NCI-H1105 treated with DMSO at 0.1 percent for 48 hours (cell line): ENCODE measurements around the gene IMMP1L.

Experiments
- DNase-seq: peaks from one replicate; lab custom pipeline; 2025; lab: John Stamatoyannopoulos, UW

Gene IMMP1L

DNA sequence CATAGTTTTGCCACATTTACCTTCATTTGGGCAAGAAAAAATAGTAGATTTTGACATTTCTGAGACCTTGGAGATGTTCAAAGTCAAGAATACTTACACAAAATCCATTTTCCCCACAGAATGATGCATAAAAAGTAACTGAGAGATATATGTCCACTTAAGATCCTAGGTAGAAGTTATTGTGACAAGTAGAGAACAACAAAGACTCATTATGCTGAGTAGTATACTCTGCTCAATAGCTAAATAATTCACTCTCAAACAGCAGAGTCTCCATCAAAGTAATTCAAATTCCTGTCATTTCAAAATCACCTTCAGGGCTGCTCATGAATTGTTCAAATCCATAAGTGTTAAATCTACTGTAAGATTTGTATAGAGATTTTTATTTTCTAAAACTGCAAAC lies 35.3 kb downstream of the IMMP1L start:
- no peak for DNase-seq

GRCh38 chr11:31464436-31464835 lies 45.0 kb downstream of the IMMP1L start:
- DNase-seq: no peak

DNA sequence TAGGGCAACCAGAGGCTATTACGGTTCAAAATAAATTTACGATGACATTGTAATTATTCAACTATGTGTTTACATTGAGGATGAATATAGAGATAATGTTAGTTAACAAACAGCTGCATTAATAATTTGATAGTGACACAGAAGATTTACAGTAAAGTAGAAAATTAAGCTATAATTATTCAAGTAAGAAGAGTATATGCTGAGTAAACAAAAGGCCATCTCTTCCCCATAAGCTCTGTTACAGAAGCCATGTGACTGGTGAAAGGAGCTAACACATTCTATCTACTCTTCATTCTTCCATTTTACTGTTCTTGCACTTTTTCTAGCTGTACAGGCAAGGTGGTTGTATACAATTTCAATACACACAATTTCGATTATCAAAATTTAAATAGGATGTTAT lies 54.2 kb downstream of the IMMP1L start:
- DNase-seq: no peak

DNA sequence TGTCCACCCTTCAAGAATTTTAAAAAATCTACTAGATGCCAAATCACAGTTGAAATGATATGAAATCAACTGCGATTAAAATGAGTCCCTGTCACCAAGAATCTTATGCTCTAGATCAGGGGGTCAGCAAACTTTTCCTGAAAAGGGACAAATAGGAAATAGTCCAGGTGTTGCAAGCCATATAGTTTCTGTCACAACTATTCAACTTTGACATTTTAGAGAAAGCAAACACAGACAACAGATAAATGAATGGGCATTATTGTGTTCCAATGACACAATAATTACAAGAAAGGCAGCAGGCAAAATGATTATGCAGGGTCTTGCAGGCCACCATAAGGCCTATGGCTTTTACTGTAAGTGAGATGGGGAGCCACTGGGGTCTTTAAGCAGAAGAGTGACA lies 58.6 kb downstream of the IMMP1L start:
- DNase-seq: no peak

- no peak for DNase-seq
Measured at GRCh38 chr11:31449040-31449439, 60.4 kb downstream of the IMMP1L start.

GRCh38 chr11:31445621-31446020 lies 63.8 kb downstream of the IMMP1L start:
- no peak for DNase-seq

DNA sequence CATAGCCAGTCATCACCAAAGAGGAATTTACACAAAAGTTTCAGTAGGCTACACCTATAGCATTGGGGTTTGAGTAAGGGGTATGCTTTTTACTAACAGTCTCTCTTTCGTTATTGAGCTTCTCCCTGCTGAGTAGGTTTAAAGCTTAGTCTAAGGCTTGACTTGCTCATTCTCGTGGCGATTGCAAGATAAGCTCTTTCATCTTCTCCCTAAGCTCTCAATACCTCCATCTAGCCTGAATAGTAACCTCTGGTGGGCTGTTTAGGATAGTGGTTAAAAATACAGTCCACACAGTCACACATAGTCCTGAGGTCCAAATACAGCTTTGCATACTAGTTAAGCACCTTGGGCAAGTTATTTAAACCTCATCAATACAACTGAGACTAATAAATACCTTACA lies 65.6 kb downstream of the IMMP1L start:
- no peak for DNase-seq

GRCh38 chr11:31442086-31442485 lies 67.3 kb downstream of the IMMP1L start:
- peak; percentile 87 for DNase-seq

DNA sequence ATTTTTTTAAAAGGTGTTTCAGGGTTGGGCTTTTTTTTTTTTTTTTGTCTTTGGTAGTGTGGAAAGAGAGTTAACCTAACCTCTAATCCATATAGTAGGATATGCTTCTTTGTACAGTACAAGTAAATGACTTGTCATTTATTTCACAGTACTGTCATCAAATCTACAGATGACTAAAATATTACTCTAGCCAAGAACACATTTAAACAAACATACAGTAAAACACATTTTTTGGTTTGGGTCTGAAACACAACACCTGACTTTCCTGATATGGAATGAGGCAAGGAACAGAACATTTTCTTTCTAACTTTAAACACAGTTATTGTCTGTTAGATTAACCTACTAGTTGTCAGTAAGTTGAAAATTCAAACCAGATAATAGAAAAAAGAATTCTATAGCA lies 68.1 kb downstream of the IMMP1L start:
- DNase-seq: no peak

GRCh38 chr11:31437742-31438435 lies 71.5 kb downstream of the IMMP1L start:
- DNase-seq: no peak

DNA sequence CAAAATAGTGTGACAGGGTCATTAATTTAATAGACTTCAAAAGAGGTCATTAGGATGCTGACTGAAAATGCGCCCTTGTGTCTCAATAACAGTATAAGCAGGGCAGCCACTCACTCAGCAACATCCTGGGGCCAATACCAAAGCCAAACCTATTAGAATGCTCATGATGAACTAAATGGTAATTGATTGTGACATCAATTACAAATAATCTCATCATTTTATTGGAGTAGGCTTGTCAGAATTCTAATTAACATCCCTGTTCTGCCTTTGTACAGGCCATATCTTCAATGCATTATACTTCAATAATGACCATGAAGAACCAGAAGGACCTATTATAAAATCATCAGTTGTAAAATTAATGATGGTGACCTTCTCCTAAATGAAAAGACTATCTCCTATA lies 75.6 kb downstream of the IMMP1L start:
- peak; percentile 7 for DNase-seq

GRCh38 chr11:31424652-31425051 lies 84.8 kb downstream of the IMMP1L start:
- DNase-seq: no peak

- DNase-seq: peak; percentile 68
Measured at GRCh38 chr11:31422703-31423102, 86.7 kb downstream of the IMMP1L start.

- DNase-seq: no peak
Measured at GRCh38 chr11:31421820-31422219, 87.6 kb downstream of the IMMP1L start.

GRCh38 chr11:31419669-31420068 lies 89.8 kb downstream of the IMMP1L start:
- DNase-seq: no peak

DNA sequence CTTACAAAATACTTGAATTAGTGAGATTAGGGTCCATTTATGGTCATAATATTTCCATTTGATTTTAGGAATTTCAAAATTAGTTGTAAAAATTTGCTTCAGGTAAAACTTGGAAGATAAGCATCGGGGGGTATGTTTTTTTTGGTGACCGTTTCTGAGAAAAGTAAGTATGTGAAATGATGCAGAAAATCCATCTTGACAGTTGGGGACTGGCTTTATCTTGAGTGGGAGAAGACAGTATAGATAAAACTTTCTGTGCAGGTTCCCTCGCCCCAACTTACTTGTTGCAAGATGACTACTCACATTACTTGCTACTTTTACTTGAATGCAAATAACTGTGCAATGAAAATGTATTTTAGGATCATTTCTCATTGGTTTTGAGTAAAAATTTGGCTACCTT lies 90.3 kb downstream of the IMMP1L start:
- DNase-seq: no peak

GRCh38 chr11:31417816-31418215 lies 91.6 kb downstream of the IMMP1L start:
- DNase-seq: no peak

- DNase-seq: no peak
Measured at GRCh38 chr11:31417357-31417756, 92.1 kb downstream of the IMMP1L start.

- no peak for DNase-seq
Measured at GRCh38 chr11:31415435-31415834, 94.0 kb downstream of the IMMP1L start.

DNA sequence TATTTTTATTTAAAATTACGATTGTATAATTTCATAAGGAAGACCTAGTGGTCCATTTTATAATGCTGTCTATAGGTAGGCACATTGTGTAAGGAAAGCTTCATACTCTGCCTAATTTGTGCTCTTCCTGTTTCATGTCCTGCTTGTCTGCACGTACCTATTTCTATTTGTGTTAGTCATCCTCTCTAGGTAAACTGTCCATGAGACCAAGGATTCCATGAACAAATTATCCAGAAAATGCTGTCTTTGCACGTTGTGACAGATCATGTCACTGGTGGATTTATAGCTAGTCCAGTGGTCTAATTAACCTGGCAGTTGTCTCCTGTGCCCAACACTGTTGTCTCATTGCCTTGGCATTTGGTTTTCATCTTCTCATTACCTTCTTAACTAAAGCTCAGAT lies 95.1 kb downstream of the IMMP1L start:
- no peak for DNase-seq

- DNase-seq: no peak
Measured at GRCh38 chr11:31412946-31413345, 96.5 kb downstream of the IMMP1L start.

DNA sequence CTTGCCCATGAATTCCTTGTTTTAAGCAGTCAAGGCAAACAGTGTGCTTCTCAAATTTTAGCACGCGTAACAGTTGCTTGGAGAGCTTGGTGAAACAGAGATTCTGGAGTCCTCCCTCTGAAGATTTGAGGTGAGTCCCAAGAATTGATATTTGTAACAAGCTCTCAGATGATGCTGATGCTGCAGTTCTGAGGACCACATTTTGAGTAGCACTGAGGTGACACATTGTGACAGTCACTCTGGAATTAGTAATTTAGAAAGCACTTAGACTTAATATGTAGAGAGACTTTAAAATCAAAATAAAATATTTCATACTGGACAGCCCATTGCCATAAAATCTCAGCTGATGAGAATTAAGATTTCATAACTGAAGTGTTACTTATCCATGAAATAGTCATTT lies 101.2 kb downstream of the IMMP1L start:
- DNase-seq: no peak

DNA sequence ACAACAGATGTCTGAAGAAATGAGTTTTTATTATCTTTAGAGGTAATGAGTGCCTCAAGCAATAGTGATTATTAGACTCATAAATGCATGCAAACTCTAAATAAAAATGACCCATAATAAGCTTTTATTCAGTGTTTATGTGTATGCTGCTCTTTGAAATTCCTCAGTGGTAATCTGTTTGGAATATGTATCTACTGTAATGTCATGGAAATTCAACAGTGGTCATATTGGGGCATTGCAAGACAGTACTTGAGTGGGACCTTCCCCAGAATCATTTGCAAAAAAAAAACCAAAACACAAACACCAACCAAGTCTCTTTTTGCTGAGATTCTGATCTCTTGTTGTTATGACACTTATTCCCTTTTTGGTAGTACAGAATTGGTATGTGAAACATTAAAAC lies 104.8 kb downstream of the IMMP1L start:
- DNase-seq: no peak

- DNase-seq: peak; percentile 34
Measured at GRCh38 chr11:31397239-31397834, 112.1 kb downstream of the IMMP1L start.
